ENCODE data around the gene AAMP.

AAMP gene

GRCh38 chr2:218223046-218223445 is 46.9 kb downstream of the AAMP start:
- H3K4me3 ChIP-seq (ENCODE audit: control insufficient read depth, low read depth, low read length), result no peak overlapping the region
- TF ChIP-seq CTCF (conservative IDR thresholded peaks at IDR 0.05; ENCODE audit: control insufficient read depth, insufficient read depth, low read depth, low read length), result no peak
- peak; percentile 25 for DNase-seq (ENCODE audit: low read depth)

GRCh38 chr2:218221000-218221399 is 48.9 kb downstream of the AAMP start:
- TF ChIP-seq CTCF (conservative IDR thresholded peaks at IDR 0.05; ENCODE audit: control insufficient read depth, insufficient read depth, low read depth, low read length), result no peak
- no peak overlapping the region for H3K4me3 ChIP-seq (ENCODE audit: control insufficient read depth, low read depth, low read length)
- DNase-seq (ENCODE audit: low read depth), result no peak

GRCh38 chr2:218219934-218220333 is 50.0 kb downstream of the AAMP start:
- no peak for TF ChIP-seq CTCF (conservative IDR thresholded peaks at IDR 0.05; ENCODE audit: control insufficient read depth, insufficient read depth, low read depth, low read length)
- DNase-seq (ENCODE audit: low read depth), result no peak
- no peak overlapping the region for H3K4me3 ChIP-seq (ENCODE audit: control insufficient read depth, low read depth, low read length)

- DNase-seq (ENCODE audit: low read depth), result no peak
- TF ChIP-seq CTCF (conservative IDR thresholded peaks at IDR 0.05; ENCODE audit: control insufficient read depth, insufficient read depth, low read depth, low read length), result no peak
- peak overlapping the region; percentile 95 for H3K4me3 ChIP-seq (ENCODE audit: control insufficient read depth, low read depth, low read length)
Observed at GRCh38 chr2:218218268-218219185, 51.4 kb downstream of the AAMP start.

- no peak for DNase-seq (ENCODE audit: low read depth)
- peak overlapping the region; percentile 95 for H3K4me3 ChIP-seq (ENCODE audit: control insufficient read depth, low read depth, low read length)
- TF ChIP-seq CTCF (conservative IDR thresholded peaks at IDR 0.05; ENCODE audit: control insufficient read depth, insufficient read depth, low read depth, low read length), result no peak
Observed at GRCh38 chr2:218217360-218218267, 52.3 kb downstream of the AAMP start.

- TF ChIP-seq CTCF (conservative IDR thresholded peaks at IDR 0.05; ENCODE audit: control insufficient read depth, insufficient read depth, low read depth, low read length), result no peak
- DNase-seq (ENCODE audit: low read depth), result peak; percentile 93
- H3K4me3 ChIP-seq (ENCODE audit: control insufficient read depth, low read depth, low read length), result peak within 1 kb of the TSS; percentile 95
Observed at GRCh38 chr2:218216674-218217359, 53.1 kb downstream of the AAMP start, which contains the start of gene ARPC2. ARPC2 (plus strand) TSS chr2:218217189; CDS start chr2:218217471, 282 bp downstream.
